Renal pelvis (tissue), 12 donors: ENCODE results near the gene CT83. TPM values are rescaled to one million over a fixed set of nuclear protein-coding genes. Genes with fewer than 3 reads are reported as not detected.

Experiments used
- DNase-seq: peaks from one replicate; pipeline ENCODE4 v3.0.0-alpha.2; 2013
- long read RNA-seq, 16 experiments: transcript quantifications; one replicate each; lab custom pipeline, GENCODE V29; 2026
- polyA plus RNA-seq, 3 donors: library from polyadenylated mRNA; unstranded; fragments of 120-200 nt; gene quantifications; one replicate each; pipeline ENCODE4 v1.2.1, GENCODE V29; 2013; ENCODE audit not compliant: insufficient read length in 3 of 3

The CT83 gene, protein sequence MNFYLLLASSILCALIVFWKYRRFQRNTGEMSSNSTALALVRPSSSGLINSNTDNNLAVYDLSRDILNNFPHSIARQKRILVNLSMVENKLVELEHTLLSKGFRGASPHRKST
- polyA plus RNA-seq, result not detected
- long read RNA-seq, donor 1, result 0 reads
- long read RNA-seq, donor 2, result 0 reads
- long read RNA-seq, donor 3, result 0 reads
- long read RNA-seq, donor 4, result 0 reads
- long read RNA-seq, donor 5, result 0 reads
- long read RNA-seq, donor 6, result 0 reads
- long read RNA-seq, donor 7, result 0 reads
- long read RNA-seq, donor 8, result 0 reads
- long read RNA-seq, donor 9, result 0 reads
- long read RNA-seq, donor 10, result 0 reads
- long read RNA-seq, donor 11, result 0 reads
- long read RNA-seq, donor 12, result 0 reads
- long read RNA-seq, donor 13, result 0 reads
- long read RNA-seq, donor 14, result 0 reads
- long read RNA-seq, donor 15, partial matches to known transcripts, result 0 of 1 reads
- long read RNA-seq, donor 15, other reads (novel, unspliced or antisense), result 0 of 1 reads
- long read RNA-seq, donor 16, result 0 reads

DNA sequence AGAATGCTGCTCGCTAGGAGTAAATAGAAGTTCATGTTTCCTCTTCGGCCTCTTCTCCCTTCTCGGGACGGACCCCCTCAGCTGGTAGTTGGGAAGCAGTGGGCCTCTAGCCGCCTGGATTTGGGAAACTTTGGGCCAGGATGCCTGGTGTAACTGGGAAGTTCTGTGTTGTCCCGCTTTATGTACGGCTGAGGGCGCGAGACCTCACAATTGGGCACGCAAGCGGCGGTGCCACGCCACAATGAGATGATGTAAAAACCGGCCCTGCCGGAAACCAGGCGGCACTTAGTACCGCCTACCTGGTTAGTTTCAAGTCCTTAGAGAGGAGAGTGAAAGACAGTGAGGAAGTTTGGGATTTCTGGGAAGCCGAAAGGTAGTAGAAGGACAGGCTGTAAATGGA lies at the start of gene CT83:
TSS of gene CT83 (minus strand) at position 155 of the 400 bp plus-strand sequence. CDS start at position 35, 120 bp downstream.
- no peak for DNase-seq

GRCh38 chrX:116499780-116500179 lies 37.0 kb upstream of the CT83 start:
- no peak for DNase-seq

DNA sequence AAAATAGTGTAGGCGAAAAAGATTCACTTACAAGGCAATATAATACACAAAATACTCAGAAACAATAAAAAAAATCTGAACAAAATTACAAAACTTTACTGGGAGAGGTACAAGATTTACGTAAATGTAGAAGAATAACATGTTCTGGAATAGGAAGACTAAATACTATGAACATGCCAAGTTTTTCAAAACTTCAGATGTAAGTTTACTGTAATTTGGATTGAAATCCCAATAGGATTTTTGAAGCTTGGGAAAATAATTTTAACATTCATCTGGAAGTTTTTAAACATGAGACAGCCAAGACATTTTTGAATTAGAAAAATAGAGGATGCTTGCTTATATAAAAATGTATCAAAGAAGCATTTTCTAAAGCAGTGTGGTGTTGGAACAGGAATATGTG lies 30.5 kb upstream of the CT83 start:
- DNase-seq, result no peak

GRCh38 chrX:116490104-116490503 lies 27.3 kb upstream of the CT83 start:
- peak; percentile 1 for DNase-seq

GRCh38 chrX:116480059-116480458 lies 17.3 kb upstream of the CT83 start:
- no peak for DNase-seq

- no peak for DNase-seq
These were observed 13.6 kb downstream of the CT83 start for GRCh38 chrX:116449156-116449555.

DNA sequence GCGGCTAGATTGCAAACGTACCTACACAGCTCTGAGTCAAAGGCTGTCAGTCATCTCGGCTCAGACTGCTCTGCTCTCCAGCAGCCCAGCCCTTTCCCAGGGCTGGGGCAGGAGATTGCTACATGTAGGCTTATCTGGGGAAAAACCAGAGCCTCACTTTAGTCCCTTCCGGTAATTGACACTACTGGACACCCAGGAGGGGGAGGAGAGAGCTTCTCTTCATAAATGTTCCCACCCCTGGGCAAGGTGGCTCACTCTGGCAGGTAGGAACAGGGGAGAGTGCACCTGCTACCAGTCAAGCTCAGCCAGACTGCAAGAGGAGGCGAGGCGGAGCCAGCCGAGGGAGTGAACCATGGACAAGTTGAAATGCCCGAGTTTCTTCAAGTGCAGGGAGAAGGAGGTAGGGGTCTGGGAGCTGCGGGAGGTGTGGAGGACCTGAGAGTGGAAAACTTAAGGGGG lies 26.4 kb downstream of the CT83 start, which contains the start of gene SLC6A14:
TSS of gene SLC6A14 (plus strand) at position 249 of the 459 bp plus-strand sequence. CDS start at position 353, 104 bp downstream.
- no peak for DNase-seq

GRCh38 chrX:116435597-116435996 lies 27.2 kb downstream of the CT83 start:
- no peak for DNase-seq

DNA sequence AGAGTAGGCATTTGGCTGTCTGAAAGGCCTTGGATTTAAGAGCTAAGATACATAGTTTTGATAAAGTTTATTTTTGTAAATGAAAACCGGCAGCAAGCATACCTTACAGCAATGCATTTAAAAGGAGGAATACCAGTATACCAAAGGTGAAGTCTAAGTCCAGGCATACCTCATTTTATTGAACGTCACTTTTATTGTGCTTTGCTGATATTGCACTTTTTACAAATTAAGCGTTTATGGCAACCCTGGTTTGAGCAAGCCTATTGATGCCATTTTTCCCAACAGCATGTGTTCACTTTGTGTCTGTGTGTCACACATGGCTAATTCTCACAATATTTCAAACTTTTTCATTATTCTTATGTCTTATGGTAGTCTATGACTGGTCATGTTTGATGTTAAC lies 34.8 kb downstream of the CT83 start:
- DNase-seq, result no peak

GRCh38 chrX:116417968-116418367 lies 44.8 kb downstream of the CT83 start:
- no peak for DNase-seq

DNA sequence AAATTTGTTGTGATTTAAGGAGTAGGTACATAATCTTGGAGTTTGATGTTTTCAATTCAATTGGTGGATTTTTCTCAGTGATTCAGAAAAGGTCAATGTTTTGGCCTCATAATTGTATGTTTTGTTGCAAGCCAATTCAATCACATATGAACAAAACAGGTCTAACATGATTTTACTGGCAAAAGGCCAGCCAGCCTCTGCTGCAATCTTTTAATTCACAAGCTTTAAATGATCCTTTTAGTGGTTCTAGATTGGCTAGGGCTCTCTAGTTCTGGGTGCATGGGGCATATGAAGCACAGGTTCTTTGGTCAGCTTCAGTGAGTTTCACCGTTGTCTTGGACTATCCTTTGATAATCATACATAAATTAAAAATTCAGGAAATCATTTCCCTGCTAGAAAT lies 45.6 kb downstream of the CT83 start:
- no peak for DNase-seq

DNA sequence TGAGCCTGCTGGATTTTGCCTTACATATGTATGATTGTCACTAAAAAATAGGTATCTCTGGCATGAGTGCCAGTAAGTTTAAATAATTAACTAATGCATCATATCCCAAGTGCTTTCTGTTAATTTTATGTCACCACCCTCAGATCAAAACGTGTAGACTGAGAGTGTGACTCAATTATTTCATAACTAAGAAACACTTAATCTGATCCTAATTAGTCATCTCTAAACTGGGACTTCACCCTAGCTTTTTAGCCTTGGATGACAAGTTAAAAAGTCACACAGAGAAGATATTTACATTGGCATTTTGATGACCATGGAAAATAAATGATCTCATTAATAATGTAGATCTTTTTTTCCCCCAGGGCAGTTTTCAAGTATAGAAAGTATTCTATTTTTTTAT lies 49.5 kb downstream of the CT83 start:
- DNase-seq, result no peak

Other genes with a start within 250 kb of the CT83 start
- gene SLC6A14, start 26.4 kb downstream of the CT83 start, polyA plus RNA-seq, result under 1 TPM; 0.06 to 0.23 (median 0.07) TPM